GM12872 (cell line): ENCODE measurements around the gene CHRM4.

Source experiments
- CTCF ChIP-seq: IDR thresholded peaks from 3 replicates; pipeline ENCODE4 v1.5.1; 2011; ENCODE audit warnings: low read depth, mild to moderate bottlenecking, low read length, moderate library complexity; ENCODE audit not compliant: insufficient read depth

Gene CHRM4

GRCh38 chr11:46347637-46348311, 43.8 kb downstream of the CHRM4 start:
- no peak for TF ChIP-seq CTCF

- TF ChIP-seq CTCF, result peak; percentile 65; the same call in 1 of the 3 replicates
Measured at GRCh38 chr11:46346886-46347636, 44.5 kb downstream of the CHRM4 start, which contains the start of gene DGKZ. DGKZ (plus strand) TSS chr11:46347463; CDS start chr11:46347660, 197 bp downstream.

GRCh38 chr11:46345881-46346484, 45.6 kb downstream of the CHRM4 start:
- no peak for TF ChIP-seq CTCF

GRCh38 chr11:46345131-46345597, 46.4 kb downstream of the CHRM4 start:
- no peak for TF ChIP-seq CTCF

GRCh38 chr11:46343520-46343919, 48.1 kb downstream of the CHRM4 start:
- no peak for TF ChIP-seq CTCF

- no peak for TF ChIP-seq CTCF
Measured at GRCh38 chr11:46342239-46342638, 49.3 kb downstream of the CHRM4 start.

GRCh38 chr11:46341454-46341853, 50.1 kb downstream of the CHRM4 start:
- no peak for TF ChIP-seq CTCF
